ENCODE measurements around the gene FKBP5.
"Not testable (repeated sequence)": the region's sequence is repeated elsewhere in the genome, so short reads cannot be mapped to it uniquely, and the experiment has no call there.

FKBP5 gene

GRCh38 chr6:35688605-35689322 lies at the start of gene FKBP5:
Gene FKBP5 (minus strand): TSS chr6:35688915. CDS start chr6:35642824, 46,091 bp downstream.
- DNase-seq (ENCODE audit: extremely low spot score, insufficient read length, low read depth), result peak; percentile 91
- peak; percentile 83 for FAIRE-seq

DNA sequence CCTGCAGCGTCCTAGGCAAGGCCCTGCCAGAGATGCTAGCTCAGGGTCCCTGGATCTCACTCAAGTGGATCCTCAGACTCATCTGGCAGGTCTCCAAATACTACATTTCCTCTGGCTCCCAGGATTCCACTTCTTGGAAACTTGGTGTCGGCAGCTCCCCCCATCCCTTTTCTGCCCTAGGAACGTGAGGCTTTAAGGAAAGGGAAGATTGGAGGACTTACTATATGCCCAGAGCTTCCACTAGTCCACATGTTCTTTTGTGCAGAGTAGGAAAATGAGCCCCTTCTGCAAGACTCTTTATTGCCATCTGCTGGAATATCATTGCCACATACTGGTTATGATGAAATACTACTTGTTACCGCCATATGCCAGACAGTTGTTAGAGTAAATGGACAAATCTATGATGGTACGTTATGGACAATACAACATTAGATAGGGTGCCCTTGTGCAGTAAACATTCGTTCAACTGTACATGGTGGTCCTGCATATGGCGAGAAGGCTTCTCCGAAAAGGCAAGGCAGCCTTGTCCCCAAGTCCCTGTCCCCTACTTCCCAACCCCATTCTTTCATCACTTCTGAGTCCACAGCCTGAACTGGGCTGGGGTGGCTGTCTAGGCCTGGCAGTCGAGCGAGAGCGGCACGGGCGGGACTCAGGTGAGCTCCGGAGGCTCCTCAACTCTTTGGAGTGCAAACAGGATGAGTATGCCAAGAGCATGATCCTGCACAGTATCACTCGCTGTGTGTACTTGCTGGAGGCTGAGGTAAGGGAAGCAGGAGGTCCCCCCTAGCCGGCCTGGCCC lies 48.9 kb upstream of the FKBP5 start:
- DNase-seq (ENCODE audit: extremely low spot score, insufficient read length, low read depth) (no peak), FAIRE-seq (peak; percentile 77)

DNA sequence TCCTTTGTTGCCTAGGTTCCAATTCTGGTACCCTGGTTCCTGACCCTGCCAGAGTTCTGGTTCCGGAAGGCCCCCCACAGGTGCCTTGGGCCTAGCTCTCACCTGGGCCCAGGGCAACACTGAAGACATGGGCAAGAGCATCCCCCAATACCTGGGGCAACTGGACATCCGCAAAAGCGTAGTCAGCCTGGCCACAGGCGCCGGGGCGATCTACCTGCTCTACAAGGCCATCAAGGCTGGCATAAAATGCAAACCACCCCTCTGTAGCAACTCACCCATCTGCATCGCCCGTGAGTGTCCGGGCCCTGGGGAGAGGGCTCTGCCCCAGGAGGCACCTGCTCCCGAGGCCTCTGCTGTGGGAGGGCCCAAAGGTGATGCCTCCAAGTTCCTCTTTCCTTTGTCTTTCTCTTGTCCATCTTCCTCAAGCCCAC lies 48.3 kb upstream of the FKBP5 start, which contains the start of gene ARMC12:
Gene ARMC12, plus strand, starts transcription at position 51 of the 431 bp plus-strand sequence. Its CDS starts 77 bp downstream, at position 128.
- DNase-seq (ENCODE audit: extremely low spot score, insufficient read length, low read depth) (no peak), FAIRE-seq (no peak)

DNA sequence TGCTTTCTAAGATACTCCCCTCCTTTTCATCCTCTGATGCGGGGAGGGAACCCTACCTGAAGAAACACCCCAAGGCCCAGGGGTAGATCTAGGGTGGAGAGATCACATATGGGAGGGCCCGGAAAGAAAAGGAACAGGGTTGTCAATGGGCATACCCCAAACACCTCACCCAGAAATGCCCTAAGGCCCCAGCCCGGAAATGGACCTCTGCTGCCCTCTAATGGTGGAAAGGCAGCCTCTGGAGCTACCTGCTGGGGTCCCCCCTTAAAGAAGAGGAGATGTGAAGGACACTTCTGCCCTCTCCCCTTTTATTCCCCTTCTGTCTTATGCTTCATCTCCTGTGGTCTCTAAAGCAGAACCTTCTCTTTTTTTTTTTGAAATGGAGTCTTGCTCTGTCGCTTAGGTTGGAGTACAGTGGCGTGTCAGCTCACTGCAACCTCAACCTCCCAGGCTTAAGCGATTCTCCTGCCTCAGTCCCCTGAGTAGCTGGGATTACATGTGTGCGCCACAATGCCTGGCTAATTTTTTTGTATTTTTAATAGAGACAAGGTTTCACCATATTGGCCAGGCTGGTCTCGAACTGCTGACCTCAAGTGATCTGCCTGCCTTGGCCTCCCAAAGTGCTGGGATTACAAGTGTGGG lies 47.7 kb upstream of the FKBP5 start:
- peak; percentile 72 for FAIRE-seq
- no peak for DNase-seq (ENCODE audit: extremely low spot score, insufficient read length, low read depth)

- no peak for FAIRE-seq
- DNase-seq (ENCODE audit: extremely low spot score, insufficient read length, low read depth), result no peak
Observed at GRCh38 chr6:35735452-35735851, 46.7 kb upstream of the FKBP5 start.

DNA sequence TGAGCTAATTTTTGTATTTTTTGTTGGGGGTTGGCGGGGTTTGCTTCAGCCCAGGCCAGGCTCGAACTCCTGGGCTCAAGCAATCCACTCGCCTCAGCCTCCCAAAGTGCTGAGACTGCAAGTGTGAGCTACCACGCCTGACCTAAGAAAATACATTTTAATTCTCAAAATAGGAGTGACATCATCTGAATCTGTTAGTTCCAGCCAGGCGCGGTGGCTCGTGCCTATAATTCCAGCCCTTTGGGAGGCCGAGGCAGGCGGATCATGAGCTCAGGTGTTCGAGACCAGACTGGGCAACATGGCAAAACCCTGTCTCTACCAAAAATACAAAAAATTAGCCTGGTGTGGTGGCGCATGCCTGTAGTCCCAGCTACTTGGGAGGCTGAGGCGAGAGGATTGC lies 45.6 kb upstream of the FKBP5 start:
- DNase-seq (ENCODE audit: extremely low spot score, insufficient read length, low read depth); FAIRE-seq: not testable (repeated sequence)

GRCh38 chr6:35733633-35734032 lies 44.9 kb upstream of the FKBP5 start:
- DNase-seq (ENCODE audit: extremely low spot score, insufficient read length, low read depth), result no peak
- FAIRE-seq, result no peak

DNA sequence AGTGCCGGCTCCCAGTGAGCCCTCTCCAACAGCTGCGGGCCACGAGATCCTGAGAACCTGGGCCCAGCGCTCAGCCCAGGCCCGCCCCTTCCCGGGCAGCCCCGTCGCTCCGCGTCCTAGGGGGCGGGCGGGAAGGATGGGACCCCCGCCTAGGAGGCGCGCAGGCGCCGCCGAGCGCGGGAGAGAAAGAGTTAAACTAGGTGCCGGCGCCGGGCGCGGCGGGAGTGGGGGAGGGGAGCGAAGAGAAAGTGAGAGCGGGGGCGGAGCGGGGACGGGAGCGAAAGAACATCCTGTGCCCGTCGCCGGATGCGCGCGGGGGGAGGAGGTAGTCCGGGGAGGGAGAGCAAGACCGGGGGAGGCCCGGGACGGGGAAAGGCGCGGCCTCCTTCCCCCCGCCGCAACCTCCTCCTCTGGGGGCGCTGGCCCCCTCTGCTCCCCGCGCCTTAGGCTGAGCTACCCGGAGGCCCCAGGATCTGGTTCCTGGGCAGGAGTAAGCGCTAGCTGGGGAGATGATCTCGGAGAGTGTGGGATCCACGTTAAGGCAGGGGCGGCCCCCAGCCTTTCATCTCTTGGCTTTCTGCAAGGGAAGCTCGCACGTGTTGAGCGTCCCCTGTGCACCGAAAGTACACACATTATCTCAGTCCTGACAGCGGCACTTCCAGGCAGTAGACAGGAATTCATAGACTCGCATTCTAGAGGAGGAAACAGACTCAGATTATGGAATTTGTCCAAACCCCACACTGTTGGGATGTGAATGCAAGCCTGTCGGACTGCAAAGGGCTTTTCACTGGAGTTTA lies 43.2 kb upstream of the FKBP5 start:
- DNase-seq (ENCODE audit: extremely low spot score, insufficient read length, low read depth) (peak; percentile 83), FAIRE-seq (peak; percentile 75)

DNA sequence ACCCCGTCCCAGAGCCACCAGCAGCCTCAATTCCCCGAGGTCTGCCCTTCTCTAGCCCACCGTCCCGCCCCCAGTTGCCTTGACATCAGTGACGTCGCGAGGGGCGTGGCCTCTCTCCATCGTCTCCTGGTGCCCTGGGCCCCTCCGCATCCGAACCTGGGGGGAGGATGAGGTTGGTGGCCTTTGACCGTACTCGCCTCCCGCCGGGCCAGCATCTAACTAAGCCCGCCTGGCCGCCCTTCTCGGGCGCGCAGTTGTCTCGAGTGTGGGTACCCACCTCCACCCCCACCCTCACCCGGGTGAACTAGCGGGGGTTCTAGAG lies 42.7 kb upstream of the FKBP5 start:
- peak; percentile 83 for FAIRE-seq
- peak; percentile 75 for DNase-seq (ENCODE audit: extremely low spot score, insufficient read length, low read depth)

- no peak for DNase-seq (ENCODE audit: extremely low spot score, insufficient read length, low read depth)
- FAIRE-seq, result no peak
Observed at GRCh38 chr6:35730745-35731413, 42.2 kb upstream of the FKBP5 start.

DNA sequence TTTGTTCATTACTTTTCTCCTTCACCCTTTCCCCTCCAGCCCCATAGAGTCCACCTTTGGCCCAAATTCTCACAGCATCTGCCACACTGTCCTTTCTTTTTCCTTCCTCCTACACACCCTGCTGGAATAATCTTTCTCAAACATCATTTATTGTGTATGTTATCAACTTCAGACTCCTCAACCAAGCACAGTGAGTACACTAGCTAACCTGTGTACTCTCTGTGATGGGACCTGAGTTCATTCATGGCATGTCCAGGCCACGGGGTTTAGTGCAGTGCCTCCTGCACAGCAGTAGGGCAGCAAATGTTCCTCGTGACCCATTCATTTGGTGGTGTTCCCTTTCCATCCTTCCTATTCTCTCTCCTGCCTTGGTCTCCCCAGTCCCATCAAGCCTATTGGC lies 41.0 kb upstream of the FKBP5 start:
- DNase-seq (ENCODE audit: extremely low spot score, insufficient read length, low read depth) (no peak), FAIRE-seq (no peak)

- DNase-seq (ENCODE audit: extremely low spot score, insufficient read length, low read depth), result no peak
- FAIRE-seq, result no peak
Observed at GRCh38 chr6:35728683-35729678, 40.3 kb upstream of the FKBP5 start.

DNA sequence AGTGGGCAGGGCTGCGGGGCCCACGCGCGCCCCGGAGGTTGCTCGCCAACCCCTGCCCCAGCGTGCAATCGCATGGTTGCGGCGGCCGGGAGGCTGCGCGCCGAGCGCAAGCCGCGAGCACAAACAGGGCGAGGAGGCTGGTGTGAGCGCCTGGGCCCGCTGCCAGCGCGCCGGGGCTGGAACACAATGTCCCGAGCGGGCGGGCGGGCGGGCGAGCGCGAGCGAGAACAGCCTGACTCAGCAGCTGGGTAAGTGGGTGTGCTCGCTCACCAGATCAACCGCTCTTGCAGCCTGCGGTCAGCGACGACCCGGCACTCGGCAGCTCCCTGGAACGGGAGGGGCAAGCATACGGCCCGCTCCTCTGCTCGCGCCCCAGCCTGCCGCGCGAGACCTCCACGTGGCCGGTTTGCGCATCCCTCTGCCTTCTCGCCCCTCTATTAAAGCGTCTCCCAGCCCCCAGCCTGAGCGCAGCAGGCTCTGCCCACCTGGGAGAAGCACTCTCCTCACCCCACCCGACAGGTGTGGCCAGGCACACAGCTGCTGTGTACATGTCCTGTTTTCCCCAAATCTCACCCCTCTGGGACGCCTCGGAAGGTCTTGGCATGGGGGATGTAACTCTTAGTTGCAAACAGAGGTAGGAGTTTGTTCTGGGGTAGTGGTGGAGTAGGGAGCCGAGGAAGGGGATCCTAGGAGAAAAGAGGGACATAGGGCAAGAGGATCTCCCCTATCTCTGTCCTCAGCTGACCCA lies 39.4 kb upstream of the FKBP5 start:
- DNase-seq (ENCODE audit: extremely low spot score, insufficient read length, low read depth), result peak; percentile 75
- peak; percentile 18 for FAIRE-seq

GRCh38 chr6:35727231-35727934 lies 38.7 kb upstream of the FKBP5 start:
- FAIRE-seq, result no peak
- DNase-seq (ENCODE audit: extremely low spot score, insufficient read length, low read depth), result peak; percentile 38

DNA sequence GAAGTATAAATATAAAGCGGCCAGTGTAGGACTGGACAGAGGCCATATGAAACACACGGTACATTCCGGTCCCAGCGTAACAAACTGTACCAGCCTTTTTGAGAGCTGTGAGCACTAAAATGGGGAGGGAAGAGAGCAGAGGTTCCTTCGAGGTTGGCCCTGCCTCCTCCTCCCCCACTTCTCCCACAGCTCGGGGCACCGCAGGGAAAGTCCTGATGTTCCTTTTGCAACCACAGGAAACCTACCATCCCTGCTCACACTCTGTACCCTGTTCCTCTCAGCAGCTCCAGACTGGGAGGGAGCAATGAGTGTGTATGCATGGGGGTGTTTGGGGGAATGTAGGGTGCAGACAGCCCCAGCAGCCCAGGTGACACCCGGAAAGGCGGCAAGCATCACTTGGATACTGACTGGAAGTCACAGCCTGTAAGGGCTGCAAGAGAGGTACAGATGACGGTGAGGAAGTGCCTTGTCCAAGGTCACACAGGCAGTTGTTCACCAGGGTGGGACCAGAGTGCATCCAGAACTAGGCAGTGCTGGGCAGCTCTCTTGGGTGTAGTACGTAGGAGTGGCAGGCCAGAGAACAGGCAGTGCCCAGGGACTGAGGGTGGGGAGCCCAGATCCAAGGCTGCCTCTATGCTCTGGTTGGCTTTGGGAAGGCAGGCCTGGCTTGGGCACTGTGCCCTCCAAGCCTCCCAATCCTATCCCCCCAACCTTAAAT lies 37.2 kb upstream of the FKBP5 start:
- FAIRE-seq (no peak), DNase-seq (ENCODE audit: extremely low spot score, insufficient read length, low read depth) (no peak)

DNA sequence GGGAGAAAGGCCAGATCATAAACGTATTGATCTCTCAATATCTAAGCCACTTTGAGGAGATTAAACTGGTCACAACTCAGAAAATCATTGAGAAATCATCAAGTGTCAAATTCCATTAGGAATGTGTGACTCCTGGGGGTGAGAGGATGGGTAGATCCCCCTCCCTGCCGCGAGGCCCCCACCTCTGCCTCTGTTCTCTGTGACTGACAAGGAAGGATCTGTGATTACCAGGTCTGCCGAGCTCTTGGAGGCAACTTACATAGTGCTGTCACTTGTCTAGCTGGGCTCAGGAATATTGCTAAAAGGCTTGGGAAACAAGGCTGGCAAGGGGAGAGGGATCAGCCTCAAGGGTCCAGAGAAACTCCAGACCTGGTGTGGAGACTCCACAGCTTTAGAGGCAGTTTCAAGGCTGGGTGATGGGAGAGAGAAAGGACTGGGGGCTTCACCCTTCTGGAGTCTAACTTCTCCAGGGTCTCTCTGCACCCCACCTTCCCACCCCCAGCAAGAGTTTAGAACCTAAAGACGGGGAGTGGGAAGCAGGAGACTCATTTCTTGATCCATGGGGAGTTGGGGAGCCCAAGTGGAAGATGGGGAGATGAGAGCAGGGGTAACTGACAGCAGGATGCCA lies 36.5 kb upstream of the FKBP5 start:
- DNase-seq (ENCODE audit: extremely low spot score, insufficient read length, low read depth), result no peak
- no peak for FAIRE-seq
